GM19324 (cell line): Measurements from ENCODE around the gene MARCHF3.

Experiments used
- ATAC-seq: cut with Tn5 transposase; IDR thresholded peaks from one replicate; pipeline ENCODE4 v1.9.1; 2021; ENCODE audit warnings: mild to moderate bottlenecking, moderate library complexity; ENCODE audit not compliant: unreplicated experiment, low FRiP score

MARCHF3 gene

GRCh38 chr5:126884269-126884819 lies 146.0 kb downstream of the MARCHF3 start:
- ATAC-seq: no peak

- no peak for ATAC-seq
Observed at GRCh38 chr5:126883564-126884245, 146.7 kb downstream of the MARCHF3 start.

GRCh38 chr5:126881821-126882600 lies 148.3 kb downstream of the MARCHF3 start:
- ATAC-seq: no peak

- ATAC-seq: no peak
Observed at GRCh38 chr5:126878634-126879033, 151.7 kb downstream of the MARCHF3 start.

GRCh38 chr5:126878085-126878484 lies 152.3 kb downstream of the MARCHF3 start:
- no peak for ATAC-seq

GRCh38 chr5:126877602-126878001 lies 152.8 kb downstream of the MARCHF3 start:
- no peak for ATAC-seq

GRCh38 chr5:126875303-126875785 lies 155.0 kb downstream of the MARCHF3 start:
- ATAC-seq: no peak

- no peak for ATAC-seq
Observed at GRCh38 chr5:126872561-126873354, 157.6 kb downstream of the MARCHF3 start.

- no peak for ATAC-seq
Observed at GRCh38 chr5:126871441-126871840, 158.9 kb downstream of the MARCHF3 start.

GRCh38 chr5:126869005-126869451 lies 161.3 kb downstream of the MARCHF3 start:
- no peak for ATAC-seq

GRCh38 chr5:126868338-126869004 lies 161.9 kb downstream of the MARCHF3 start:
- ATAC-seq: no peak

- no peak for ATAC-seq
Observed at GRCh38 chr5:126866851-126867636, 163.3 kb downstream of the MARCHF3 start.

- no peak for ATAC-seq
Observed at GRCh38 chr5:126865299-126865698, 165.1 kb downstream of the MARCHF3 start.

- no peak for ATAC-seq
Observed at GRCh38 chr5:126864042-126864688, 166.2 kb downstream of the MARCHF3 start.

- ATAC-seq: no peak
Observed at GRCh38 chr5:126863402-126863801, 167.0 kb downstream of the MARCHF3 start.

- ATAC-seq: no peak
Observed at GRCh38 chr5:126858441-126858840, 171.9 kb downstream of the MARCHF3 start.

- ATAC-seq: no peak
Observed at GRCh38 chr5:126857472-126858410, 172.6 kb downstream of the MARCHF3 start.

GRCh38 chr5:126855266-126855665 lies 175.1 kb downstream of the MARCHF3 start:
- no peak for ATAC-seq
